ENCODE results near the gene PNLIPRP1.

DNA sequence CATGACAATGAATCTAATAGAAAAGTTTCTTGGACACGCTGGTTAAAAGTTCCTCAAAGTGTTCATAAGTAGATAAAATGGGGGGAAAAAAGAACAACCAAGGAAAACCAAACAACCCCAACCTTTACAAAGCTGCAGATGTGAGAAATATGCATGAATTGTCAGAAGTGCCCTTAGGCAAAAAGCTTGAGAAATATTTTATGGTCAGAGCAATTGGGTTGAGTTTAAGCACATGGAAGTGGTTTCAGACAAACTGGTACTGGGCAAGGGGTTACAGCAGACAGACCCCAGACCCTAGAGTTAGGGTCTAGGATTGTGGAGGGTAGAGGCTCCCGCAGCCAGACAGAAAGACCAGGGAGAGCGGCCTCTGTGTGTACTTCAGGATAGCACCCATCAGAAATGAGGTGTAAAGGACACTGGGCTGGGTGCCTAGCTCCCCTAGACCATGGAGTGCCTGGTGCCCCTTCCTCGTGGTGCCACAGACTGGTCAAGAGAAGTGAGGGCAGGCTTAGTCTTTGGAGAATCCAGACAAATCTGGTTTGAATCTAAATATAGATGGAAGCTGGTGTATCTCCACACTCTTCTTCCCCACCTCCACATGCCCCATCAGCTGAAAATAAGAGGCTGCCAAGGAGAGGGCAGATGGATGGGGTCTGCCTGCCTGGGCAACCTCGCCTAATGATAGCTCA lies 67.2 kb downstream of the PNLIPRP1 start:
- TF ChIP-seq, protein P1, sequence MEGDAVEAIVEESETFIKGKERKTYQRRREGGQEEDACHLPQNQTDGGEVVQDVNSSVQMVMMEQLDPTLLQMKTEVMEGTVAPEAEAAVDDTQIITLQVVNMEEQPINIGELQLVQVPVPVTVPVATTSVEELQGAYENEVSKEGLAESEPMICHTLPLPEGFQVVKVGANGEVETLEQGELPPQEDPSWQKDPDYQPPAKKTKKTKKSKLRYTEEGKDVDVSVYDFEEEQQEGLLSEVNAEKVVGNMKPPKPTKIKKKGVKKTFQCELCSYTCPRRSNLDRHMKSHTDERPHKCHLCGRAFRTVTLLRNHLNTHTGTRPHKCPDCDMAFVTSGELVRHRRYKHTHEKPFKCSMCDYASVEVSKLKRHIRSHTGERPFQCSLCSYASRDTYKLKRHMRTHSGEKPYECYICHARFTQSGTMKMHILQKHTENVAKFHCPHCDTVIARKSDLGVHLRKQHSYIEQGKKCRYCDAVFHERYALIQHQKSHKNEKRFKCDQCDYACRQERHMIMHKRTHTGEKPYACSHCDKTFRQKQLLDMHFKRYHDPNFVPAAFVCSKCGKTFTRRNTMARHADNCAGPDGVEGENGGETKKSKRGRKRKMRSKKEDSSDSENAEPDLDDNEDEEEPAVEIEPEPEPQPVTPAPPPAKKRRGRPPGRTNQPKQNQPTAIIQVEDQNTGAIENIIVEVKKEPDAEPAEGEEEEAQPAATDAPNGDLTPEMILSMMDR (IDR thresholded peaks at IDR 0.05), result no peak
- TF ChIP-seq POLR2A (IDR thresholded peaks at IDR 0.05) (no peak), EP300 (IDR thresholded peaks at IDR 0.05) (no peak)
